Measurements from ENCODE around the gene BAG1.

BAG1 gene

DNA sequence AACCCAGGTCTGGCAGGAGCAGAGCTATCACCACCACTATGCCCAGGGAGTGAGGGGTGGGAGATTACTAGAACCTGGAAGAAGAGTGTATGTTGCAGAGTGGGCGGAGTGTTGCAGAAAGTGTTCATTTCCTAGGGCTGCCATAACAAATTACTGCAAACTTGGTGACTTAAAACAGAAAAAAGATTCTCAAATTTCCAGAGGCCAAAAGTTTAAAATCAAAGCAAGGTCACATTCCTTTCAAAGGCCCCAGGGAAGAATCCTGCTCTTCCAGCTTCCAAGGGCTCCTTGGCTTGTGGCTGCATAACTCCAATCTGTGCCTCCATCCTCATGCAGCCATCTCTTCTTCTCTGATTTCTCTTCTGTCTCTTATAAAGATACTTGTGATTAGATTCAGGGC is 55.1 kb downstream of the BAG1 start:
- no peak for DNase-seq

GRCh38 chr9:33202552-33203201 is 61.8 kb downstream of the BAG1 start:
- no peak for DNase-seq
